ENCODE results near the gene TTC21A. TPM values are rescaled to one million over a fixed set of nuclear protein-coding genes. Genes with fewer than 3 reads are reported as not detected.

Gene TTC21A
- total and polyA plus RNA-seq, 2 of the 13 experiments (the other 11 are each of a cell fraction or from before 2014, with no cell fraction given): 0.31 to 1.5 TPM

DNA sequence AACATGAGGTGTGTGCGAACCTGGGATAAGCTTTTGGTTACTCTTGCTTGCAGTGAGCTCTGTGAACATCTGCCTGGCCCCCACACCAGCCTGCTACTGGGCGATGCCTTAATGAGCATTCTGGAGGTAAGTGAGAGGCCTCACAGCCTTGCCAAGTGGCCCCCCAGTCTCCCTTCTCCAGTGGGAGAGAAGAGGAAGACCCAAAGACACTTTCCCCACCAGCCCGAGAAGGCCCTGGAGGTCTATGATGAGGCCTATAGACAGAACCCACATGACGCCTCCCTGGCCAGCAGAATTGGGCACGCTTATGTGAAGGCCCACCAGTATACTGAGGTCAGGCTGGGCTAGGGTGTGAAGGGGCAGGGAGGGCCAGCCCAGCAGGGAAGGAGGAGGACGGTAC is 22.5 kb downstream of the TTC21A start:
- no peak overlapping the region for H3K9ac ChIP-seq (ENCODE audit: insufficient read depth, low read depth, low read length)
- H3K4me1 ChIP-seq (ENCODE audit: insufficient read depth, low read length): peaks cover 13% of the 10 kb centered on the region
- TF ChIP-seq EED (CRISPR knock-in tag; IDR thresholded peaks at IDR 0.05) (no peak), MEIS2 (CRISPR knock-in tag; IDR thresholded peaks at IDR 0.05) (no peak), ZC3H4 (CRISPR knock-in tag; IDR thresholded peaks at IDR 0.05; ENCODE audit: borderline replicate concordance) (no peak), ZNF724P (CRISPR knock-in tag; IDR thresholded peaks at IDR 0.05; ENCODE audit: borderline replicate concordance) (no peak), ZBTB1 (CRISPR knock-in tag; IDR thresholded peaks at IDR 0.05; ENCODE audit: borderline replicate concordance) (no peak), TOPORS (CRISPR knock-in tag; IDR thresholded peaks at IDR 0.05) (no peak), TGIF2 (CRISPR knock-in tag; IDR thresholded peaks at IDR 0.05) (no peak), PCBP1 (IDR thresholded peaks at IDR 0.05; ENCODE audit: borderline replicate concordance, low read depth, low read length) (no peak)
- TF ChIP-seq, protein P1, sequence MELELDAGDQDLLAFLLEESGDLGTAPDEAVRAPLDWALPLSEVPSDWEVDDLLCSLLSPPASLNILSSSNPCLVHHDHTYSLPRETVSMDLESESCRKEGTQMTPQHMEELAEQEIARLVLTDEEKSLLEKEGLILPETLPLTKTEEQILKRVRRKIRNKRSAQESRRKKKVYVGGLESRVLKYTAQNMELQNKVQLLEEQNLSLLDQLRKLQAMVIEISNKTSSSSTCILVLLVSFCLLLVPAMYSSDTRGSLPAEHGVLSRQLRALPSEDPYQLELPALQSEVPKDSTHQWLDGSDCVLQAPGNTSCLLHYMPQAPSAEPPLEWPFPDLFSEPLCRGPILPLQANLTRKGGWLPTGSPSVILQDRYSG (CRISPR knock-in tag; IDR thresholded peaks at IDR 0.05): no peak
- TF ChIP-seq, protein P2, sequence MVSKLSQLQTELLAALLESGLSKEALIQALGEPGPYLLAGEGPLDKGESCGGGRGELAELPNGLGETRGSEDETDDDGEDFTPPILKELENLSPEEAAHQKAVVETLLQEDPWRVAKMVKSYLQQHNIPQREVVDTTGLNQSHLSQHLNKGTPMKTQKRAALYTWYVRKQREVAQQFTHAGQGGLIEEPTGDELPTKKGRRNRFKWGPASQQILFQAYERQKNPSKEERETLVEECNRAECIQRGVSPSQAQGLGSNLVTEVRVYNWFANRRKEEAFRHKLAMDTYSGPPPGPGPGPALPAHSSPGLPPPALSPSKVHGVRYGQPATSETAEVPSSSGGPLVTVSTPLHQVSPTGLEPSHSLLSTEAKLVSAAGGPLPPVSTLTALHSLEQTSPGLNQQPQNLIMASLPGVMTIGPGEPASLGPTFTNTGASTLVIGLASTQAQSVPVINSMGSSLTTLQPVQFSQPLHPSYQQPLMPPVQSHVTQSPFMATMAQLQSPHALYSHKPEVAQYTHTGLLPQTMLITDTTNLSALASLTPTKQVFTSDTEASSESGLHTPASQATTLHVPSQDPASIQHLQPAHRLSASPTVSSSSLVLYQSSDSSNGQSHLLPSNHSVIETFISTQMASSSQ (IDR thresholded peaks at IDR 0.05; ENCODE audit: low read depth): no peak
- TF ChIP-seq, protein P2 (CRISPR knock-in tag; IDR thresholded peaks at IDR 0.05; ENCODE audit: borderline replicate concordance): no peak
- TF ChIP-seq, protein P3, sequence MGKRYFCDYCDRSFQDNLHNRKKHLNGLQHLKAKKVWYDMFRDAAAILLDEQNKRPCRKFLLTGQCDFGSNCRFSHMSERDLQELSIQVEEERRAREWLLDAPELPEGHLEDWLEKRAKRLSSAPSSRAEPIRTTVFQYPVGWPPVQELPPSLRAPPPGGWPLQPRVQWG (CRISPR knock-in tag; IDR thresholded peaks at IDR 0.05; ENCODE audit: borderline replicate concordance, low read depth): no peak
- TF ChIP-seq, protein P4, sequence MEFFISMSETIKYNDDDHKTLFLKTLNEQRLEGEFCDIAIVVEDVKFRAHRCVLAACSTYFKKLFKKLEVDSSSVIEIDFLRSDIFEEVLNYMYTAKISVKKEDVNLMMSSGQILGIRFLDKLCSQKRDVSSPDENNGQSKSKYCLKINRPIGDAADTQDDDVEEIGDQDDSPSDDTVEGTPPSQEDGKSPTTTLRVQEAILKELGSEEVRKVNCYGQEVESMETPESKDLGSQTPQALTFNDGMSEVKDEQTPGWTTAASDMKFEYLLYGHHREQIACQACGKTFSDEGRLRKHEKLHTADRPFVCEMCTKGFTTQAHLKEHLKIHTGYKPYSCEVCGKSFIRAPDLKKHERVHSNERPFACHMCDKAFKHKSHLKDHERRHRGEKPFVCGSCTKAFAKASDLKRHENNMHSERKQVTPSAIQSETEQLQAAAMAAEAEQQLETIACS (CRISPR knock-in tag; IDR thresholded peaks at IDR 0.05): no peak
- no peak for FAIRE-seq
- 74% methylated on average over 4 of the region's 6 CpGs for WGBS (ENCODE audit: low lambda C conversion rate)
- no peak for DNase-seq (ENCODE audit: low spot score)
- H3K36me3 ChIP-seq (replicated peaks in 1 of 2; ENCODE audit: control insufficient read depth in 1 of 2, insufficient read depth in 2 of 2, low read length in 2 of 2): no peaks in the 10 kb centered on the region
- no peak overlapping the region for H2AFZ ChIP-seq (ENCODE audit: low read length)
- CTCF ChIA-PET (ENCODE audit: low intra/inter-chr PET ratio, low total read pairs): no interaction called here
- POLR2A ChIA-PET: no interaction called here
- in situ Hi-C loops (cut with HindIII; ENCODE audit: extremely low pct_ligation_motif_present, low pct_unique_long_range_greater_than_20kb) (no loop called here), intact Hi-C loops (cut with micrococcal nuclease; ENCODE audit: unreplicated experiment) (no loop called here)
- no peak overlapping the region for H3K4me2 ChIP-seq (ENCODE audit: low read depth, low read length)
- no peaks in the 10 kb centered on the region for H3K79me2 ChIP-seq (ENCODE audit: insufficient read depth, low read length)
- no peaks in the 10 kb centered on the region for H3K9me3 ChIP-seq (ENCODE audit: low read length)
- H4K20me1 ChIP-seq (ENCODE audit: insufficient read depth, low read length): no peaks in the 10 kb centered on the region; the same call in 1 of the 2 replicates
- H3K4me3 ChIP-seq (replicated peaks in 1 of 3; ENCODE audit: insufficient read depth in 1 of 3, low read depth in 2 of 3, low read length in 3 of 3): no peak overlapping the region
- H3K27me3 ChIP-seq (ENCODE audit: control insufficient read depth in 1 of 2, insufficient read depth in 2 of 2, low read length in 2 of 2): 0 out of 5 replicates have a peak, but pooled peaks cover 0 to 1% of the 10 kb centered on the region in 2 experiments
- no TSS peak for BruUV-seq (replicated peaks)
- ATAC-seq: no peak
- H3K27ac ChIP-seq (ENCODE audit: extremely low read length, insufficient read depth, low read length): no peak overlapping the region

Measured in HepG2 (cell line).